ENCODE results near the gene SC5D. TPM values are rescaled to one million over a fixed set of nuclear protein-coding genes. Genes with fewer than 3 reads are reported as not detected.

Gene SC5D
- total RNA-seq, 2 experiments from 2014 or later = 18.9 to 21.6 TPM

DNA sequence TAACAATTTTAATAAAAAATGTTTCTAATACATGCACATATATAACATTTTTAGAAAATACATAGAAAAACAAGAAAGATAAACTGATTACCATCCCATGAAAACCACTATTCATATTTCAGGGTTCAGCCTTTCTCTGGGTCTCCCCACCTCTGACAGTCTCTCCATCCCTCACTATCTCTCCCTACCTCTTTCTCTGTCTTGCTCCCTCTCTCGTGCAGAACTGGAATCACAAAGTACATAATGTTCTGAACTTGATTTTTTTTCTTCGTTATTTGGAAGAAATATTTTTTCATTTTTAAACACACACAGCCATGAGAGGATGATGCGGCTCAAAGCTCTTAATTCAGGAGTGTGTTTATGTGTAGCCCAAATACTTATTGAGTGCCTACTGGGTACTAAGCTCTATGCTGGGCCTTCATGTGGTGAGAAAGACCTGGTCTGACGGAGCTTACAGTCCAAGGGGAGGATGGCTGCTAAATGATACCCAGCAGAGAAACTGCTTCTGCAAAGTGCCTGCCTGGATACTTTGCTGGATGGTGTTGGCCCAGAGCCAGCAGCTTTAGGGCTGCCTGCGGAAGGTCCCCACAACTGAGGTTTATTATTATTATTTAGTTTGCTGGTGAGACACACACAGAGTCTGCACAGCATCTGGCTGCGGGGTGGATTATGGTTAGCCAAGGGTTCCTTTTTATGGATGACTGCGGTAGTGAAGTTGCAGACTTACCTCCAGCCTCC lies 42.6 kb downstream of the SC5D start:
- Mint-ChIP-seq H3K9me3 (ENCODE audit: insufficient read depth) (no peaks in the 10 kb centered on the region), H3K27ac (no peak overlapping the region), H3K36me3 (ENCODE audit: low read depth) (no peaks in the 10 kb centered on the region), H3K4me1 (ENCODE audit: low read depth) (peaks cover 34% of the 10 kb centered on the region), H3K27me3 (ENCODE audit: low read depth) (peaks cover 26% of the 10 kb centered on the region), H3K4me3 (no peak overlapping the region)
- POLR2A ChIA-PET = no interaction called here
- ATAC-seq (no peak), DNase-seq (no peak)
- CTCF ChIA-PET = interaction anchor here (1.0 to 1.1 kb wide), 2 partner anchors 9 to 114 kb away, joined by 3 read pairs; no protein-coding TSS in a partner anchor

GRCh38 chr11:121336279-121336937 lies 43.8 kb downstream of the SC5D start:
- H3K9me3 Mint-ChIP-seq (ENCODE audit: insufficient read depth) = no peaks in the 10 kb centered on the region
- DNase-seq (no peak), ATAC-seq (no peak)
- ChIA-PET POLR2A (interaction anchor here (0.6 kb wide), 1 partner anchor 15 kb away, joined by 3 read pairs; no protein-coding TSS in a partner anchor), CTCF (interaction anchor here (0.8 to 1.8 kb wide), 8 partner anchors 9 to 319 kb away, joined by 3 to 6 read pairs (median 4); no protein-coding TSS in a partner anchor)
- no peaks in the 10 kb centered on the region for H3K36me3 Mint-ChIP-seq (ENCODE audit: low read depth)
- H3K27me3 Mint-ChIP-seq (ENCODE audit: low read depth) = peaks cover 20% of the 10 kb centered on the region
- H3K27ac Mint-ChIP-seq = peak overlapping the region; percentile 5
- H3K4me3 Mint-ChIP-seq = no peak overlapping the region
- H3K4me1 Mint-ChIP-seq (ENCODE audit: low read depth) = peaks cover 41% of the 10 kb centered on the region

- no peaks in the 10 kb centered on the region for H3K9me3 Mint-ChIP-seq (ENCODE audit: insufficient read depth)
- H3K4me1 Mint-ChIP-seq (ENCODE audit: low read depth) = peaks cover 44% of the 10 kb centered on the region
- no peak overlapping the region for H3K4me3 Mint-ChIP-seq
- H3K36me3 Mint-ChIP-seq (ENCODE audit: low read depth) = no peaks in the 10 kb centered on the region
- ATAC-seq (peak; percentile 66), DNase-seq (peak; percentile 48)
- H3K27ac Mint-ChIP-seq = no peak overlapping the region
- POLR2A ChIA-PET = no interaction called here
- H3K27me3 Mint-ChIP-seq (ENCODE audit: low read depth) = peaks cover 20% of the 10 kb centered on the region
- CTCF ChIA-PET = interaction anchor here (0.8 to 1.8 kb wide), 9 partner anchors 8 to 319 kb away, joined by 3 to 6 read pairs (median 4); no protein-coding TSS in a partner anchor
These were observed 44.5 kb downstream of the SC5D start for GRCh38 chr11:121337078-121337477.

- no peaks in the 10 kb centered on the region for H3K36me3 Mint-ChIP-seq (ENCODE audit: low read depth)
- H3K4me1 Mint-ChIP-seq (ENCODE audit: low read depth) = peaks cover 44% of the 10 kb centered on the region
- ChIA-PET POLR2A (no interaction called here), CTCF (interaction anchor here (1.0 to 1.8 kb wide), 5 partner anchors 9 to 318 kb away, joined by 3 to 6 read pairs (median 4); no protein-coding TSS in a partner anchor)
- H3K27me3 Mint-ChIP-seq (ENCODE audit: low read depth) = peaks cover 17% of the 10 kb centered on the region
- no peaks in the 10 kb centered on the region for H3K9me3 Mint-ChIP-seq (ENCODE audit: insufficient read depth)
- ATAC-seq (no peak), DNase-seq (no peak)
- H3K27ac Mint-ChIP-seq = no peak overlapping the region
- H3K4me3 Mint-ChIP-seq = no peak overlapping the region
These were observed 45.2 kb downstream of the SC5D start for GRCh38 chr11:121337740-121338272.

DNA sequence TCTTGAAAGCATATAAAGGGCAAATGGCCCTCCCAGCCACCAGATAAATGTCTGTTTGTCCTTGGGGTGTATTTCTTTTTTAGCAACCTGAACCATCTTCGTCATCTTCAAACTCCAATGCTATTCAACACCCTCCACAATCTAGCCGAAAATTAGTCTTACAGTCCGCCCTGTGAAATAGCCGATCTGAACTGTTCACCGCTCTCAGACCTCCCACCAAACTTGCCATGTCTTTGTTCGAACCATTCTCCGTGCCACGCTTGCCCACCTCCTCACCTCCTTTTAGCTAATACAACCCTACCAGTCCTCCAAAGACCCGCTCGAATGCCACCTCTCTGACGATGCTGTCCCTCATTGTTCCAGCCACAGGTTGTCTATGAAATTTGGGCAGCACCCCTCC lies 46.0 kb downstream of the SC5D start:
- peaks cover 12% of the 10 kb centered on the region for H3K27me3 Mint-ChIP-seq (ENCODE audit: low read depth)
- no peak for DNase-seq
- no peak overlapping the region for H3K27ac Mint-ChIP-seq
- ATAC-seq = no peak
- H3K9me3 Mint-ChIP-seq (ENCODE audit: insufficient read depth) = no peaks in the 10 kb centered on the region
- POLR2A ChIA-PET = no interaction called here
- H3K4me1 Mint-ChIP-seq (ENCODE audit: low read depth) = peaks cover 44% of the 10 kb centered on the region
- H3K36me3 Mint-ChIP-seq (ENCODE audit: low read depth) = no peaks in the 10 kb centered on the region
- CTCF ChIA-PET = interaction anchor here (1.4 kb wide), 1 partner anchor 10 kb away, joined by 3 read pairs; no protein-coding TSS in a partner anchor
- no peak overlapping the region for H3K4me3 Mint-ChIP-seq

GRCh38 chr11:121340032-121340580 lies 47.5 kb downstream of the SC5D start:
- Mint-ChIP-seq H3K27ac (no peak overlapping the region), H3K9me3 (ENCODE audit: insufficient read depth) (no peaks in the 10 kb centered on the region), H3K4me3 (no peak overlapping the region), H3K27me3 (ENCODE audit: low read depth) (peaks cover 2% of the 10 kb centered on the region), H3K36me3 (ENCODE audit: low read depth) (no peaks in the 10 kb centered on the region), H3K4me1 (ENCODE audit: low read depth) (peaks cover 40% of the 10 kb centered on the region)
- ATAC-seq (no peak), DNase-seq (no peak)
- POLR2A ChIA-PET = no interaction called here
- CTCF ChIA-PET = no interaction called here

- no peaks in the 10 kb centered on the region for H3K9me3 Mint-ChIP-seq (ENCODE audit: insufficient read depth)
- no peak overlapping the region for H3K27ac Mint-ChIP-seq
- ChIA-PET POLR2A (no interaction called here), CTCF (interaction anchor here (1.2 kb wide), 1 partner anchor 13 kb away, joined by 3 read pairs; no protein-coding TSS in a partner anchor)
- DNase-seq (no peak), ATAC-seq (no peak)
- H3K4me1 Mint-ChIP-seq (ENCODE audit: low read depth) = peaks cover 29% of the 10 kb centered on the region
- peaks cover 5% of the 10 kb centered on the region for H3K27me3 Mint-ChIP-seq (ENCODE audit: low read depth)
- H3K4me3 Mint-ChIP-seq = no peak overlapping the region
- H3K36me3 Mint-ChIP-seq (ENCODE audit: low read depth) = no peaks in the 10 kb centered on the region
These were observed 49.0 kb downstream of the SC5D start for GRCh38 chr11:121341609-121342008.

DNA sequence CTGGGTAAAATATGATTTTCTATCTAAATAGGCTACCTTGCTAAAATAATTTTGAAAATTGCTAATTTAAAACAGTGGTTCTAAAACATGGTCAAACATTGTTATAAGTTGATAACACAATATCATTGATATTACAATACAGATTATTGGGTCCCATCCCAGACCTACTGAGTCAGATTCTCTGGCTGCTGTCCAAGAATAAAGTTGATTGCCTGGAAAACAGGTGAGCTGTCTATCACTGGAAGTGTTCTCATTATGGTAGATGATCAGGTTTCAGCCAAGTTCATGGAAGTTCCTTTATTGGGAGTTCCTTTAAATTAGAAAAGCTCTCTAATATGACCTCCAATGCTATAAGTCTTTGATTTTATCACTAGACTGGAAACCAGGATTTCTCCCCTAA lies 52.3 kb downstream of the SC5D start:
- peaks cover 13% of the 10 kb centered on the region for H3K4me1 Mint-ChIP-seq (ENCODE audit: low read depth)
- H3K27ac Mint-ChIP-seq = no peak overlapping the region
- POLR2A ChIA-PET = no interaction called here
- CTCF ChIA-PET = interaction anchor here (1.3 kb wide), 1 partner anchor 8 kb away, joined by 4 read pairs; no protein-coding TSS in a partner anchor
- no peaks in the 10 kb centered on the region for H3K36me3 Mint-ChIP-seq (ENCODE audit: low read depth)
- DNase-seq (no peak), ATAC-seq (no peak)
- H3K9me3 Mint-ChIP-seq (ENCODE audit: insufficient read depth) = no peaks in the 10 kb centered on the region
- H3K27me3 Mint-ChIP-seq (ENCODE audit: low read depth) = peaks cover 6% of the 10 kb centered on the region
- H3K4me3 Mint-ChIP-seq = no peak overlapping the region

GRCh38 chr11:121347094-121347493 lies 54.5 kb downstream of the SC5D start:
- Mint-ChIP-seq H3K27me3 (ENCODE audit: low read depth) (peaks cover 8% of the 10 kb centered on the region), H3K4me1 (ENCODE audit: low read depth) (no peaks in the 10 kb centered on the region), H3K4me3 (no peak overlapping the region), H3K9me3 (ENCODE audit: insufficient read depth) (no peaks in the 10 kb centered on the region), H3K36me3 (ENCODE audit: low read depth) (no peaks in the 10 kb centered on the region), H3K27ac (no peak overlapping the region)
- POLR2A ChIA-PET = no interaction called here
- DNase-seq (no peak), ATAC-seq (no peak)
- CTCF ChIA-PET = interaction anchor here (1.2 kb wide), 1 partner anchor 244 kb away, joined by 3 read pairs; no protein-coding TSS in a partner anchor

DNA sequence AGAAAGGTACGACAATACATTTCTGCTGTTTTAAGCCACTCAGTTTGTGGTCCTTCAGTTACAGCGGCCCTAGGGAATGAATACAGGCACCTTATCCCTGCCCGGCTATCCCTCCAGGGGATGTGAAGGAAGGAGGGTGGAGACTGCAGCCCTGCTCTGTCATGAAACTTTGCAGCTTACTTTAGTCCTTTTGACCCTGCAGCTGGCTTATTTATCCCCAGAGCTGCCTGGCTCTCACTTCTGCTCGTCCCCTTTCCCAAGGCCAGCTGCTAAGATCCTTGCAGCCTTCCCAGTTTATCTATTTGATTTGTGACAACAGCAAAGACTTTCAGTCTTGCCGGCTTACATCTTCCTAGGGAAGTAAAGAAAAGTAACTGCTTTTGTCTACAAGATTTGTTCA lies 55.2 kb downstream of the SC5D start:
- no peaks in the 10 kb centered on the region for H3K36me3 Mint-ChIP-seq (ENCODE audit: low read depth)
- H3K4me3 Mint-ChIP-seq = no peak overlapping the region
- no peaks in the 10 kb centered on the region for H3K4me1 Mint-ChIP-seq (ENCODE audit: low read depth)
- peaks cover 8% of the 10 kb centered on the region for H3K27me3 Mint-ChIP-seq (ENCODE audit: low read depth)
- ATAC-seq = no peak
- DNase-seq = no peak
- CTCF ChIA-PET = interaction anchor here (1.1 kb wide), 1 partner anchor 40 kb away, joined by 3 read pairs; no protein-coding TSS in a partner anchor
- H3K27ac Mint-ChIP-seq = no peak overlapping the region
- POLR2A ChIA-PET = no interaction called here
- H3K9me3 Mint-ChIP-seq (ENCODE audit: insufficient read depth) = no peaks in the 10 kb centered on the region

GRCh38 chr11:121348220-121348875 lies 55.8 kb downstream of the SC5D start:
- Mint-ChIP-seq H3K27me3 (ENCODE audit: low read depth) (peaks cover 8% of the 10 kb centered on the region), H3K36me3 (ENCODE audit: low read depth) (no peaks in the 10 kb centered on the region), H3K27ac (no peak overlapping the region), H3K9me3 (ENCODE audit: insufficient read depth) (no peaks in the 10 kb centered on the region), H3K4me3 (no peak overlapping the region), H3K4me1 (ENCODE audit: low read depth) (no peaks in the 10 kb centered on the region)
- CTCF ChIA-PET = interaction anchor here (1.1 kb wide), 1 partner anchor 39 kb away, joined by 3 read pairs; no protein-coding TSS in a partner anchor
- DNase-seq (no peak), ATAC-seq (no peak)
- POLR2A ChIA-PET = interaction anchor here (0.6 kb wide), 1 partner anchor 73 kb away, joined by 3 read pairs; no protein-coding TSS in a partner anchor
